ENCODE measurements around the gene DARS1. TPM values are rescaled to one million over a fixed set of nuclear protein-coding genes. Genes with fewer than 3 reads are reported as not detected.

The DARS1 gene
- total RNA-seq, 4 donors from 2014 or later, result 115 to 176 (median 156) TPM

DNA sequence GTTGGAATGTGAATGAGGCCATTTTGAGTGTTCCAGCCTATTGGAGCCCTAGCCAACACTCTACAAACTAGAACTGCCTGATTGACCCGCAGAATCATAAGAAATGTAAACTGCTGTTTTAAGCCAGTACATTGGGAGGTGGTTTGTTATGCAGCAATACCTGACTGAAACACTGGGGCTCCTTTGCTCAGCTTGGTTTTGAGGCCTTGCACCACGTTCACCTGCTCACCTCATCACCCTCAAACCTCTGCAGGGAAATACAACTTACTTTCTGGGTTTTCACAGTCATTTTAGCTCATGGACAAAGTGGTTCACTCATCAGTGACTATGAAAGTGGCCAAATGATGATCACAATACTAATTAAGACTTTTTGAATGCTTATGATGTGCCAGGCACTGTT, 10.9 kb upstream of the DARS1 start:
- no peak for ATAC-seq
- Histone ChIP-seq H3K27me3 (no peaks in the 10 kb centered on the region), H3K36me3 (no peaks in the 10 kb centered on the region), H3K4me3 (no peak overlapping the region), H3K27ac (no peak overlapping the region), H3K9me3 (no peaks in the 10 kb centered on the region), H3K4me1 (peaks cover 0 to 19% (median 3%) of the 10 kb centered on the region in 3 donors)
- TF ChIP-seq EP300 (IDR thresholded peaks at IDR 0.05), result no peak
- TF ChIP-seq, protein P1, sequence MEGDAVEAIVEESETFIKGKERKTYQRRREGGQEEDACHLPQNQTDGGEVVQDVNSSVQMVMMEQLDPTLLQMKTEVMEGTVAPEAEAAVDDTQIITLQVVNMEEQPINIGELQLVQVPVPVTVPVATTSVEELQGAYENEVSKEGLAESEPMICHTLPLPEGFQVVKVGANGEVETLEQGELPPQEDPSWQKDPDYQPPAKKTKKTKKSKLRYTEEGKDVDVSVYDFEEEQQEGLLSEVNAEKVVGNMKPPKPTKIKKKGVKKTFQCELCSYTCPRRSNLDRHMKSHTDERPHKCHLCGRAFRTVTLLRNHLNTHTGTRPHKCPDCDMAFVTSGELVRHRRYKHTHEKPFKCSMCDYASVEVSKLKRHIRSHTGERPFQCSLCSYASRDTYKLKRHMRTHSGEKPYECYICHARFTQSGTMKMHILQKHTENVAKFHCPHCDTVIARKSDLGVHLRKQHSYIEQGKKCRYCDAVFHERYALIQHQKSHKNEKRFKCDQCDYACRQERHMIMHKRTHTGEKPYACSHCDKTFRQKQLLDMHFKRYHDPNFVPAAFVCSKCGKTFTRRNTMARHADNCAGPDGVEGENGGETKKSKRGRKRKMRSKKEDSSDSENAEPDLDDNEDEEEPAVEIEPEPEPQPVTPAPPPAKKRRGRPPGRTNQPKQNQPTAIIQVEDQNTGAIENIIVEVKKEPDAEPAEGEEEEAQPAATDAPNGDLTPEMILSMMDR (IDR thresholded peaks at IDR 0.05), result no peak
- no peak for TF ChIP-seq POLR2AphosphoS5 (IDR thresholded peaks at IDR 0.05)
- no peak for TF ChIP-seq POLR2A (IDR thresholded peaks at IDR 0.05)
- WGBS, 2 donors (ENCODE audit: low coverage in 1 of 2), result 100% methylated on average over 1 of the region's 2 CpGs; no CpG with 5 or more reads in 1 of the 2 donors

DNA sequence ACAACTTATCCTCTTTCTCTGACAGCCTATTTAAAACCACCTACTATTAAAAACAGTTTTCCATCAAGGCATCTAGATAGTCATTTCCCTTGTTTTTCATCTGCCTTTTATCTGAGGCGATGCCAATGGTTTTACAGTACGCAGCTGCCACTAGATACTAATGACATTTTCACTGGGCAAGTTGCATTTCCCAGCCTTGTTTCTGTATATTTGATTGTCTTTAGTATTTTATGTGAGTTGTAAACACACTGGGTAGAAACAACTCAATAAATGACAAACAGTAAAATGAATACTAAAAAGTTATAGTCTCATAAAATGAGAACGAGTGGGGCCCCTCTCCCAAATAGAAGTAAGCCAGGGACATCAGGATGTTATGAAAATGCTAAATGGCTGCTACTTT, 8.9 kb upstream of the DARS1 start:
- no peak overlapping the region for H3K4me3 ChIP-seq
- no peak overlapping the region for H3K27ac ChIP-seq
- H3K4me1 ChIP-seq, result no peaks in the 10 kb centered on the region

DNA sequence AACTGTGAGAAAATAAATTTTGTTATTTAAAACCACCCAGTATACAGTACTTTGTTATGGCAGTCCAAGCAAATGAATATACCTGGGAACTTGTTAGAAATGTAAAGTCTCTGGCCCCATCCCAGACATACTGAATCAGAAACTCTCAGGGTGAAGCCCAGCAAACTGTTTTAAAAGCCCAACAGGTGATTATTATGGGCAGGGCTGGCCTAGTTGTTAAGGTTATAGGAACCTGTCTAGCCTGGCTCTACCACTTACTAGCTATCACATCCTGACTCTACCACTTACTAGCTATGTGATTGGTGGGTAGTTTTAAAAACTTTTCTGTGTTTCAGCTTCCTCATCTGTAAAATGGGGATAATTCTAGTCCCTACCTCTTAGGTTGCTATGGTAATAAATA, 8.0 kb upstream of the DARS1 start:
- no peak for ATAC-seq
- Histone ChIP-seq H3K4me3 (no peak overlapping the region), H3K27me3 (no peaks in the 10 kb centered on the region), H3K4me1 (no peaks in the 10 kb centered on the region), H3K27ac (no peak overlapping the region), H3K36me3 (no peaks in the 10 kb centered on the region), H3K9me3 (no peaks in the 10 kb centered on the region)
- TF ChIP-seq POLR2A (IDR thresholded peaks at IDR 0.05) (no peak), POLR2AphosphoS5 (IDR thresholded peaks at IDR 0.05) (no peak), EP300 (IDR thresholded peaks at IDR 0.05) (no peak)
- TF ChIP-seq, protein P1 (IDR thresholded peaks at IDR 0.05), result no peak

More for the DNA sequence above, 8.9 kb upstream of the DARS1 start:
- ATAC-seq, result no peak
- WGBS, 2 donors (ENCODE audit: low coverage in 1 of 2), result 82 to 83% methylated on average over 3 of the region's 3 CpGs
- TF ChIP-seq POLR2AphosphoS5 (IDR thresholded peaks at IDR 0.05), result no peak
- TF ChIP-seq, protein P1 (IDR thresholded peaks at IDR 0.05), result no peak
- no peak for TF ChIP-seq POLR2A (IDR thresholded peaks at IDR 0.05)
- Histone ChIP-seq H3K36me3 (no peaks in the 10 kb centered on the region), H3K27me3 (no peaks in the 10 kb centered on the region), H3K9me3 (no peaks in the 10 kb centered on the region)

DNA sequence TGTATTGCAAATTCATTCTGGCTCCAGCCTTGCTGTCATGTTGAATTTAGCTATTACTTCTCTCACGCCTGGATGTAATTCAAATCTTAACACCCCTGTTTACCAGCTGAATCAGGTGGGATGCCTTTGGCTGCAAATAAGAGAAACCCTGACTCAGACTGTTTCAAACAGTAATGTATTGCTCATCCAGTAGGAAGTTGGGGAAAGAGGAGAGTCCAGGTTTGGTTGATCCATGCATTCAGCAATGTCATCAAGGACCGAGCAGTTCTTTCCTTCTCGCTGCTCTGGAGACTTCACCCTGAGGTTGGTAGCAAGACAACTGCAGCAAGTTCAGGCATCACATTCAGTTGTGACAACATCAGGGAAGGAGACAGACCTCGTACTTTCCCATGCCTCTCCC, 6.4 kb upstream of the DARS1 start:
- WGBS, 2 donors (ENCODE audit: low coverage in 1 of 2), result 85 to 94% methylated on average over 2 to 4 of the region's 4 CpGs
- Histone ChIP-seq H3K36me3 (no peaks in the 10 kb centered on the region), H3K4me1 (no peaks in the 10 kb centered on the region), H3K27me3 (no peaks in the 10 kb centered on the region), H3K9me3 (no peaks in the 10 kb centered on the region), H3K4me3 (no peak overlapping the region), H3K27ac (no peak overlapping the region)
- no peak for ATAC-seq
- TF ChIP-seq, protein P1 (IDR thresholded peaks at IDR 0.05), result no peak
- TF ChIP-seq POLR2A (IDR thresholded peaks at IDR 0.05), result no peak

DNA sequence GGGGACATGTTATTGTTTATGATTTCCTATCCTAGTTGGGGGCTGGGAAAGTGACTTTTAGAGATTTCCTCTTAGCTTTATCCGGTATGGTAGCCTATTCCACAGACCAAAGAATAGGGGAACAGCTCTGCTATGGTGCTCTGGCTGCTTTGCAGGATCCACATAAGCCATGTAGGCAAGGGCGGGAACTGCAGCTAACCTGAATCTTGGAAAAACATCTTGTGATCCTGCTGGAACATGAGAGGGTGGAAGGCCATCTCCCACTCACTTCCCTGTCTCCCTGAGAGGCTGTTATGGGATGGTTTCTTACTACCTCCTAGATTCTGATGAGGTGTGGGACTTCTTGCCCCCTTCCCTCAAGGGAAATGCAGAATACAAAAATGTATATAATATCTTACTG, 2.0 kb upstream of the DARS1 start:
- Histone ChIP-seq H3K27ac (no peak overlapping the region), H3K9me3 (no peaks in the 10 kb centered on the region), H3K27me3 (no peaks in the 10 kb centered on the region), H3K36me3 (peaks cover 0 to 6% of the 10 kb centered on the region in 2 donors), H3K4me3 (no peak overlapping the region), H3K4me1 (peaks cover 0 to 31% (median 3%) of the 10 kb centered on the region in 3 donors)
- TF ChIP-seq POLR2A (IDR thresholded peaks at IDR 0.05) (no peak), EP300 (IDR thresholded peaks at IDR 0.05) (no peak), POLR2AphosphoS5 (IDR thresholded peaks at IDR 0.05) (no peak)
- TF ChIP-seq, protein P1 (IDR thresholded peaks at IDR 0.05), result no peak
- ATAC-seq, result no peak
- WGBS, 2 donors (ENCODE audit: low coverage in 1 of 2), result 83% methylated on average over 1 of the region's 2 CpGs; no CpG with 5 or more reads in 1 of the 2 donors
